Measurements from ENCODE around the gene ZNF738.

- TF ChIP-seq GATA3 (IDR thresholded peaks at IDR 0.05; ENCODE audit: low read depth, low read length) (no peak), GATA2 (IDR thresholded peaks at IDR 0.05; ENCODE audit: low read depth, low read length) (no peak)
Measured at GRCh38 chr19:21396893-21397572, 38.2 kb downstream of the ZNF738 start, which contains the start of gene ZNF493.

Data from SH-SY5Y (cell line).